Tracheal epithelial cell (primary cell): Measurements from ENCODE around the gene BTBD6. TPM values are rescaled to one million over a fixed set of nuclear protein-coding genes. Genes with fewer than 3 reads are reported as not detected.

Source experiments
- total RNA-seq: library from RNA; depleted of rRNA; stranded (reverse); fragments of >200 nt; gene quantifications from 2 replicates; pipeline ENCODE4 v1.2.1, GENCODE V29; 2014

Gene BTBD6
- total RNA-seq, result 65.8 and 71.0 TPM in 2 replicates

DNA sequence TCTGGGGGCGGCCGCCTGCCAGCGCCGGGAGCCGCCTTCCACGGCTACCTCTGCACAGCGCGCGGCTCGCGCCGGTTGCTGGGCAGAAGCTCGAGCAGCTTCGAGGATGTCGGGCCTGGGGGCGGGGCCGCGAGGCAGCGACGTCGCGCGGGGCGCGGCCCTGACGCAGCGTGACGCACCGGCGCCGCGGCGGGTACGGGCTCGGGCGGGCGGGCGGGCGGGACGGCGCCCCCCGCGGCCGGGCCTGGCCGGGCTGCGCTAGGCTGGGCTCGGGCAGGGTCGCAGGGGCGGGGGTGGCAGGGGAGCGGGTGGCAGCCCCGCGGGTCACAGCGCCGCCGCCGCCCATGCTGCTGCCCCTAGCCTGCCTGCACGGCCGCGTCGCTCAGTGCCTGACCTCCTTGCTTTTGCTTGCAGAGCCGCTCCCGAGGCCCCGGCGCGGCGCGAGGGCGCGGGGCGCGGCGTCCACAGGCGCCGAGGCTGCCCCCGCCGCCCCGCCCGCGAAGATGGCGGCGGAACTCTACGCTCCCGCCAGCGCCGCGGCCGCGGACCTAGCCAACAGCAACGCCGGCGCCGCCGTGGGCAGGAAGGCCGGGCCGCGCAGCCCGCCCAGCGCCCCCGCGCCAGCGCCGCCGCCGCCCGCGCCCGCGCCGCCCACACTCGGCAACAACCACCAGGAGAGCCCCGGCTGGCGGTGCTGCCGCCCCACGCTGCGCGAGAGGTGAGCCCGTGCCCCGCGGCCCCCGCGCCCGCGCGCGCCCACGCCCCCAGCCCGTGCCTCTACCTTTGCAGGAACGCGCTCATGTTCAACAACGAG is at the start of gene BTBD6:
TSS of gene BTBD6 (plus strand) at position 166 of the 814 bp plus-strand sequence. CDS start at position 345, 179 bp downstream.

Other genes with a start within 250 kb of the BTBD6 start
- gene CDCA4, start 227.4 kb upstream of the BTBD6 start, total RNA-seq, result 53.3 and 55.7 TPM in 2 replicates
- gene GPR132, start 183.1 kb upstream of the BTBD6 start, total RNA-seq, result 0.24 TPM in 1 of 2 replicates, not detected in the other
- 17.4 and 21.7 TPM in 2 replicates for gene JAG2, start 79.8 kb upstream of the BTBD6 start, total RNA-seq
- gene NUDT14, start 67.2 kb upstream of the BTBD6 start, total RNA-seq, result 36.9 and 39.2 TPM in 2 replicates
- 22.9 and 27.5 TPM in 2 replicates for gene BRF1, start 52.5 kb downstream of the BTBD6 start, total RNA-seq
- gene PACS2, start 66.2 kb downstream of the BTBD6 start, total RNA-seq, result 42.0 and 56.1 TPM in 2 replicates
- under 0.01 and 0.21 TPM in 2 replicates for gene TEX22, start 150.0 kb downstream of the BTBD6 start, total RNA-seq
- 32.5 and 33.2 TPM in 2 replicates for gene MTA1, start 171.3 kb downstream of the BTBD6 start, total RNA-seq
- gene CRIP2, start 226.3 kb downstream of the BTBD6 start, total RNA-seq, result 34.3 and 64.8 TPM in 2 replicates
- gene CRIP1, start 238.4 kb downstream of the BTBD6 start, total RNA-seq, result 0.48 TPM in 1 of 2 replicates, not detected in the other
- gene TEDC1, start 242.7 kb downstream of the BTBD6 start, total RNA-seq, result 2.3 and 5.1 TPM in 2 replicates